ENCODE measurements around the gene PCDHB13. TPM values are rescaled to one million over a fixed set of nuclear protein-coding genes. Genes with fewer than 3 reads are reported as not detected.
"Not testable (repeated sequence)": the region's sequence is repeated elsewhere in the genome, so short reads cannot be mapped to it uniquely, and the experiment has no call there.

PCDHB13 gene
- total and polyA plus RNA-seq, 4 donors: 0.11 to 0.42 (median 0.18) TPM

DNA sequence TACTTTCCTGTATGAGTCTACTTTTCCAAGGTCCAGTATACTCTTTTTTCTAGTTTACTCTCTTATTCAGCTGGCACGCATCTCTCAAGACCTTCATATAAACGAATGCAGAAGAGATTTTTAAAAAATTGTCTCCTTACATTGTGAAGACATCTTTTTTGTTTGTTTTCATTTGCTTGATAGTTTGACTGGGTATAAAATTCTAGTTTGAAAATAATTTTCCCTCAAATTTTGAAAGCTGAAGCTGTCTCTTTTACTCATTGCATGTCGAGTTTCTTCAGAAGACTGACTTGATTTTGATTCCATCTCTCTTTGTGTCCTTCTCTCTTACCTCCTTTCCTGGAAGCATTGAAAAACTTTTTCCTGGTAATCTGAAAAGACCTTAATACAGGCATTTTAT, 17.4 kb upstream of the PCDHB13 start (continued):
- TF ChIP-seq, protein P1, sequence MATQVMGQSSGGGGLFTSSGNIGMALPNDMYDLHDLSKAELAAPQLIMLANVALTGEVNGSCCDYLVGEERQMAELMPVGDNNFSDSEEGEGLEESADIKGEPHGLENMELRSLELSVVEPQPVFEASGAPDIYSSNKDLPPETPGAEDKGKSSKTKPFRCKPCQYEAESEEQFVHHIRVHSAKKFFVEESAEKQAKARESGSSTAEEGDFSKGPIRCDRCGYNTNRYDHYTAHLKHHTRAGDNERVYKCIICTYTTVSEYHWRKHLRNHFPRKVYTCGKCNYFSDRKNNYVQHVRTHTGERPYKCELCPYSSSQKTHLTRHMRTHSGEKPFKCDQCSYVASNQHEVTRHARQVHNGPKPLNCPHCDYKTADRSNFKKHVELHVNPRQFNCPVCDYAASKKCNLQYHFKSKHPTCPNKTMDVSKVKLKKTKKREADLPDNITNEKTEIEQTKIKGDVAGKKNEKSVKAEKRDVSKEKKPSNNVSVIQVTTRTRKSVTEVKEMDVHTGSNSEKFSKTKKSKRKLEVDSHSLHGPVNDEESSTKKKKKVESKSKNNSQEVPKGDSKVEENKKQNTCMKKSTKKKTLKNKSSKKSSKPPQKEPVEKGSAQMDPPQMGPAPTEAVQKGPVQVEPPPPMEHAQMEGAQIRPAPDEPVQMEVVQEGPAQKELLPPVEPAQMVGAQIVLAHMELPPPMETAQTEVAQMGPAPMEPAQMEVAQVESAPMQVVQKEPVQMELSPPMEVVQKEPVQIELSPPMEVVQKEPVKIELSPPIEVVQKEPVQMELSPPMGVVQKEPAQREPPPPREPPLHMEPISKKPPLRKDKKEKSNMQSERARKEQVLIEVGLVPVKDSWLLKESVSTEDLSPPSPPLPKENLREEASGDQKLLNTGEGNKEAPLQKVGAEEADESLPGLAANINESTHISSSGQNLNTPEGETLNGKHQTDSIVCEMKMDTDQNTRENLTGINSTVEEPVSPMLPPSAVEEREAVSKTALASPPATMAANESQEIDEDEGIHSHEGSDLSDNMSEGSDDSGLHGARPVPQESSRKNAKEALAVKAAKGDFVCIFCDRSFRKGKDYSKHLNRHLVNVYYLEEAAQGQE (IDR thresholded peaks at IDR 0.05): no peak
- TF ChIP-seq EGR1 (IDR thresholded peaks at IDR 0.05; ENCODE audit: low read depth in 2 of 2): no peak
- no peak for TF ChIP-seq YY1 (IDR thresholded peaks at IDR 0.05)
- no peak for TF ChIP-seq RAD21 (IDR thresholded peaks at IDR 0.05)
- TF ChIP-seq HNF4G (IDR thresholded peaks at IDR 0.05): no peak

DNA sequence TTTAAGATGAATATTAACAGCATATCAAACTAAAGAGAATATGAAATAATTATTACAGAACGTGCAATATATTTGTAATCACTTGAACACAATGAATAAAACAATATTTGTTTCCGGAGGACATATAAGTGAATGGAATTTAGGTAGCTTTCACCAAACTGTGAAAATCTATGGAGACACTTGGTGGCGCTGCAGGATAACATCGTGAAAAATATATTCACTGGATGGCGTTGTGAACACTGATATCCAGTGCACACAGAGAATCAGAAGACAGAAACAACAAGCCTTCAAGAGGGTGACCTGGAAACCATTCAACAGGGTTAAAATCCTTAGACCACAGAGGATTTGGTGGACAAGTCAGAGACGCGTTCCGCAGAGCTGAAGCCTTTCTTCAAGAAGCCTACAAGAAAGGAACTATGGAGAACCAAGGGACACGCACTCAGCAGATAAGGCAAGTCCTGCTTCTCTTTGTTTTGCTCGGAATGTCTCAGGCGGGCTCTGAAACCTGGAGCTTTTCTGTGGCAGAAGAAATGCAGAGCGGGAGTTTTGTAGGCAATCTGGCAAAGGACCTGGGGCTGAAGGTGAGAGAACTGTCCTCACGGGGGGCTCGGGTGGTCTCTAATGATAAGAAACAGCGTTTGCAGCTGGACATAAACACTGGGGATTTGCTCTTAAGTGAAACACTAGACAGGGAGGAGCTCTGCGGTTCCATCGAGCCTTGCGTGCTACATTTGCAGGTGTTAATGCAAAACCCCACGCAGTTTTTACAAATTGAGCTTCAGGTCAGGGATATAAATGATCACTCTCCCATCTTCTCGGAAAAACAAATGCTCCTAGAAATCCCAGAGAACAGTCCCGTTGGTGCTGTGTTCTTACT, 14.1 kb upstream of the PCDHB13 start, which contains the start of gene PCDHB11:
PCDHB11 (plus strand) TSS at position 269 of the 877 bp plus-strand sequence; CDS start at position 417, 148 bp downstream.
- H3K4me3 ChIP-seq (ENCODE audit: low read depth in 1 of 3, low read length in 3 of 3): no peak within 1 kb of the TSS
- H3K27ac ChIP-seq (ENCODE audit: low read depth in 1 of 2, low read length in 2 of 2): no peak within 1 kb of the TSS
- peaks cover 20 to 45% (median 26%) of the 10 kb centered on the region in 4 donors for H3K9me3 ChIP-seq (ENCODE audit: control insufficient read depth in 4 of 4, low read length in 3 of 4)
- DNase-seq (ENCODE audit: low spot score): no peak
- no peaks in the 10 kb centered on the region for H3K4me1 ChIP-seq (ENCODE audit: control insufficient read depth in 4 of 4, insufficient read depth in 4 of 4, low read length in 3 of 4)
- WGBS: 28% methylated on average over 21 of the region's 21 CpGs
- no peaks in the 10 kb centered on the region for H3K36me3 ChIP-seq (ENCODE audit: control insufficient read depth in 4 of 4, insufficient read depth in 3 of 4, low read depth in 1 of 4, low read length in 3 of 4)
- TF ChIP-seq, protein P2, sequence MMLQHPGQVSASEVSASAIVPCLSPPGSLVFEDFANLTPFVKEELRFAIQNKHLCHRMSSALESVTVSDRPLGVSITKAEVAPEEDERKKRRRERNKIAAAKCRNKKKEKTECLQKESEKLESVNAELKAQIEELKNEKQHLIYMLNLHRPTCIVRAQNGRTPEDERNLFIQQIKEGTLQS (IDR thresholded peaks at IDR 0.05): no peak
- TF ChIP-seq FOXA1 (IDR thresholded peaks at IDR 0.05): no peak
- TF ChIP-seq HNF4A (conservative IDR thresholded peaks at IDR 0.05): no peak
- no peak for TF ChIP-seq SP1 (IDR thresholded peaks at IDR 0.05)
- no peak for TF ChIP-seq FOXA2 (IDR thresholded peaks at IDR 0.05)
- TF ChIP-seq, protein P3, sequence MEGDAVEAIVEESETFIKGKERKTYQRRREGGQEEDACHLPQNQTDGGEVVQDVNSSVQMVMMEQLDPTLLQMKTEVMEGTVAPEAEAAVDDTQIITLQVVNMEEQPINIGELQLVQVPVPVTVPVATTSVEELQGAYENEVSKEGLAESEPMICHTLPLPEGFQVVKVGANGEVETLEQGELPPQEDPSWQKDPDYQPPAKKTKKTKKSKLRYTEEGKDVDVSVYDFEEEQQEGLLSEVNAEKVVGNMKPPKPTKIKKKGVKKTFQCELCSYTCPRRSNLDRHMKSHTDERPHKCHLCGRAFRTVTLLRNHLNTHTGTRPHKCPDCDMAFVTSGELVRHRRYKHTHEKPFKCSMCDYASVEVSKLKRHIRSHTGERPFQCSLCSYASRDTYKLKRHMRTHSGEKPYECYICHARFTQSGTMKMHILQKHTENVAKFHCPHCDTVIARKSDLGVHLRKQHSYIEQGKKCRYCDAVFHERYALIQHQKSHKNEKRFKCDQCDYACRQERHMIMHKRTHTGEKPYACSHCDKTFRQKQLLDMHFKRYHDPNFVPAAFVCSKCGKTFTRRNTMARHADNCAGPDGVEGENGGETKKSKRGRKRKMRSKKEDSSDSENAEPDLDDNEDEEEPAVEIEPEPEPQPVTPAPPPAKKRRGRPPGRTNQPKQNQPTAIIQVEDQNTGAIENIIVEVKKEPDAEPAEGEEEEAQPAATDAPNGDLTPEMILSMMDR (IDR thresholded peaks at IDR 0.05; ENCODE audit: low read depth, low read length, missing input control): no peak
- TF ChIP-seq HNF4G (IDR thresholded peaks at IDR 0.05): no peak
- TF ChIP-seq, protein P1 (IDR thresholded peaks at IDR 0.05): no peak
- TF ChIP-seq, protein P4, sequence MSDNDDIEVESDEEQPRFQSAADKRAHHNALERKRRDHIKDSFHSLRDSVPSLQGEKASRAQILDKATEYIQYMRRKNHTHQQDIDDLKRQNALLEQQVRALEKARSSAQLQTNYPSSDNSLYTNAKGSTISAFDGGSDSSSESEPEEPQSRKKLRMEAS (IDR thresholded peaks at IDR 0.05): no peak
- no peak within 1 kb of the TSS for H3K9ac ChIP-seq (ENCODE audit: low read depth in 1 of 2, low read length in 2 of 2)
- H3K27me3 ChIP-seq (ENCODE audit: control insufficient read depth in 4 of 4, insufficient read depth in 4 of 4, low read length in 3 of 4): no peaks in the 10 kb centered on the region

DNA sequence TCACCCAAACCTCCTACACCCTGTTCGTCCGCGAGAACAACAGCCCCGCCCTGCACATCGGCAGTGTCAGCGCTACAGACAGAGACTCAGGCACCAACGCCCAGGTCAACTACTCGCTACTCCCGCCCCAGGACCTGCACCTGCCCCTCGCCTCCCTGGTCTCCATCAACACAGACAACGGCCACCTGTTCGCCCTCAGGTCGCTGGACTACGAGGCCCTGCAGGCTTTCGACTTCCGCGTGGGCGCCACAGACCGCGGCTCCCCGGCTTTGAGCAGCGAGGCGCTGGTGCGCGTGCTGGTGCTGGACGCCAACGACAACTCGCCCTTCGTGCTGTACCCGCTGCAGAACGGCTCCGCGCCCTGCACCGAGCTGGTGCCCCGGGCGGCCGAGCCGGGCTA, 12.6 kb upstream of the PCDHB13 start:
- not testable (repeated sequence) for H3K27me3 ChIP-seq (ENCODE audit: control insufficient read depth in 4 of 4, insufficient read depth in 4 of 4, low read length in 3 of 4); H3K27ac ChIP-seq (ENCODE audit: low read depth in 1 of 2, low read length in 2 of 2); DNase-seq (ENCODE audit: low spot score); H3K4me1 ChIP-seq (ENCODE audit: control insufficient read depth in 4 of 4, insufficient read depth in 4 of 4, low read length in 3 of 4); H3K36me3 ChIP-seq (ENCODE audit: control insufficient read depth in 4 of 4, insufficient read depth in 3 of 4, low read depth in 1 of 4, low read length in 3 of 4); H3K9ac ChIP-seq (ENCODE audit: low read depth in 1 of 2, low read length in 2 of 2); H3K4me3 ChIP-seq (ENCODE audit: low read depth in 1 of 3, low read length in 3 of 3)
- WGBS: 26% methylated on average over 28 of the region's 38 CpGs
- H3K9me3 ChIP-seq (ENCODE audit: control insufficient read depth in 4 of 4, low read length in 3 of 4): peaks cover 18 to 38% (median 25%) of the 10 kb centered on the region in 4 donors

DNA sequence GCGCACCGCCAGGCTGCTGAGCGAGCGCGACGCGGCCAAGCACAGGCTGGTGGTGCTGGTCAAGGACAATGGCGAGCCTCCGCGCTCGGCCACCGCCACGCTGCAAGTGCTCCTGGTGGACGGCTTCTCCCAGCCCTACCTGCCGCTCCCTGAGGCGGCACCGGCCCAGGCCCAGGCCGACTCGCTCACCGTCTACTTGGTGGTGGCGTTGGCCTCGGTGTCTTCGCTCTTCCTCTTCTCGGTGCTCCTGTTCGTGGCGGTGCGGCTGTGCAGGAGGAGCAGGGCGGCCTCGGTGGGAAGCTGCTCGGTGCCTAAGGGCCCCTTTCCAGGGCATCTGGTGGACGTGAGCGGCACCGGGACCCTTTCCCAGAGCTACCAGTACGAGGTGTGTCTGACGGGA, 12.1 kb upstream of the PCDHB13 start:
- not testable (repeated sequence) for H3K27ac ChIP-seq (ENCODE audit: low read depth in 1 of 2, low read length in 2 of 2); DNase-seq (ENCODE audit: low spot score); H3K27me3 ChIP-seq (ENCODE audit: control insufficient read depth in 4 of 4, insufficient read depth in 4 of 4, low read length in 3 of 4); H3K9ac ChIP-seq (ENCODE audit: low read depth in 1 of 2, low read length in 2 of 2); H3K36me3 ChIP-seq (ENCODE audit: control insufficient read depth in 4 of 4, insufficient read depth in 3 of 4, low read depth in 1 of 4, low read length in 3 of 4); H3K4me1 ChIP-seq (ENCODE audit: control insufficient read depth in 4 of 4, insufficient read depth in 4 of 4, low read length in 3 of 4); H3K4me3 ChIP-seq (ENCODE audit: low read depth in 1 of 3, low read length in 3 of 3)
- H3K9me3 ChIP-seq (ENCODE audit: control insufficient read depth in 4 of 4, low read length in 3 of 4): peaks cover 16 to 32% (median 24%) of the 10 kb centered on the region in 4 donors
- WGBS: 31% methylated on average over 29 of the region's 35 CpGs

Measured in liver (tissue), 9 donors.